Ovary (tissue), 9 donors: Measurements from ENCODE around the gene HTRA3. TPM values are rescaled to one million over a fixed set of nuclear protein-coding genes. Genes with fewer than 3 reads are reported as not detected.

ENCODE experiments used
- DNase-seq, 5 donors: peaks; one replicate each; pipeline ENCODE4 v3.0.0-alpha.2; 2019 to 2020
- H3K27ac ChIP-seq, 2 donors: fragments of 200-600 bp; one replicate each; pipeline versions ENCODE4 v1.5.1 to v1.8.0; 2019 to 2022
- H3K27me3 ChIP-seq: fragments of 200-600 bp; one replicate; pipeline ENCODE4 v1.8.0; 2022
- H3K36me3 ChIP-seq: fragments of 200-600 bp; sonication (generic); one replicate; pipeline ENCODE4 v1.5.1; 2019
- H3K4me1 ChIP-seq: one replicate; pipeline ENCODE4 v1.8.1; 2013; ENCODE audit warnings: mild to moderate bottlenecking, moderate library complexity; ENCODE audit not compliant: insufficient read depth
- H3K4me3 ChIP-seq: fragments of 200-600 bp; sonication (generic); one replicate; pipeline ENCODE4 v1.5.1; 2017
- H3K9me3 ChIP-seq, 2 donors: fragments of 200-600 bp in 1 of 2; sonication (generic) in 1 of 2; one replicate each; pipeline versions ENCODE4 v1.5.1 to v1.8.1; 2013 to 2019; ENCODE audit warnings: mild to moderate bottlenecking in 1 of 2, moderate library complexity in 1 of 2
- EP300 ChIP-seq: sonication (generic); formaldehyde crosslinking; IDR thresholded peaks from one replicate; pipeline ENCODE4 v1.6.1; 2017; ENCODE audit warnings: antibody characterized with exemption
- POLR2A ChIP-seq: fragments of 450-650 bp; IDR thresholded peaks from one replicate; pipeline ENCODE4 v1.6.1; 2017; ENCODE audit warnings: antibody characterized with exemption, mild to moderate bottlenecking, moderate library complexity
- WGBS, 3 donors: extraction: QIAGEN DNeasy Blood & Tissue Kit in 1 of 3; methylation state at CpG; one replicate each; pipeline versions ENCODE4 v1.1.5 to v1.1.7; 2013 to 2017; 5-methylcytosine and 5-hydroxymethylcytosine counted together
- intact Hi-C, 4 donors: fragments of 100-400 bp; cut with DNase I; formaldehyde crosslinking; loops; one replicate each; pipeline versions ENCODE4 v1.11.0 to v1.15.1; 2022 to 2023
- polyA plus RNA-seq, 2 donors: library from polyadenylated mRNA; stranded (reverse); fragments of 200-250 nt in 1 of 2; fragments of 350-450 nt in 1 of 2; fragmentation: Illumina TruSeq in 1 of 2; extraction: RNeasy Lipid Tissue Mini Kit (QIAGEN cat#74804) in 1 of 2; gene quantifications; one replicate each; pipeline ENCODE4 v1.2.3, GENCODE V29; 2013 to 2014
- total RNA-seq, 7 donors: library from RNA; depleted of rRNA in 2 of 7; stranded (reverse); fragments of >200 nt in 2 of 7; fragmentation: NEBNext Ultra II Directional in 3 of 7; extraction: Animal tissue kit (Norgen Biotek cat#: 25700) in 3 of 7; gene quantifications; one replicate each; pipeline versions ENCODE4 v1.1.0 to v1.2.4, GENCODE V29; 2016 to 2023
- TF ChIP-seq, protein P1 (sequence below), 3 donors: fragments of 450-650 bp in 2 of 3; fragments of 200-600 bp in 1 of 3; IDR thresholded peaks; one replicate each; pipeline versions ENCODE4 v1.5.1 to v1.8.0; 2016 to 2022; ENCODE audit warnings: antibody characterized with exemption in 3 of 3, mild to moderate bottlenecking in 1 of 3
- donor health status: DM: no; HTN: no; CAD: no; lungs with moderate emphysema.
- donor health status: DM: no; HTN: no; CAD: no.
- donor health status: Bipolar disorder and iron deficiency.
- donor health status: DM: yes; HTN: yes; CAD: no.
- donor health status: DM: no; HTN: no; CAD: no.
- donor health status: DM: yes; HTN: yes; CAD: no.

HTRA3 gene
- total and polyA plus RNA-seq, 9 donors = 36.2 to 163 (median 64.7) TPM

DNA sequence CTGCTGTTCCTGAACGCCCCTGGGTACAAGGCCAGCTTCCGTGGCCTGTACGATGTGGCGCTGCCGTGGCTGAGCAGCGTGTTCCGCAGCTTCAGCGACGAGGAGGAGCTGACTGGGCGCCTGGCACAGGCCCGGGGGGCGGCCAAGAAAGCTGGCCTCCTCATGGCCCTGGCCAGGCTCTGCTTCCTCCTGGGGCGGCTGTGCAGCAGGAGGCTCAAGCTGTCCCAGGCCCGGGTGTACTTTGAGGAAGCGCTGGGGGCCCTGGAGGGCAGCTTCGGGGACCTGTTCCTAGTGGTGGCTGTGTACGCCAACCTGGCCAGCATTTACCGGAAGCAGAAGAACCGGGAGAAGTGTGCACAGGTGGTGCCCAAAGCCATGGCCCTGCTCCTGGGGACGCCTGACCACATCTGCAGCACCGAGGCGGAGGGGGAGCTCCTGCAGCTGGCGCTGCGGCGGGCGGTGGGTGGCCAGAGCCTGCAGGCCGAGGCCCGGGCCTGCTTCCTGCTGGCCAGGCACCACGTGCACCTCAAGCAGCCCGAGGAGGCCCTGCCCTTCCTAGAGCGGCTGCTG, 42.3 kb upstream of the HTRA3 start:
- DNase-seq = no peak
- Histone ChIP-seq H3K27ac (no peak overlapping the region), H3K4me3 (no peak overlapping the region), H3K9me3 (no peaks in the 10 kb centered on the region), H3K36me3 (no peaks in the 10 kb centered on the region), H3K4me1 (peaks cover 12% of the 10 kb centered on the region), H3K27me3 (no peaks in the 10 kb centered on the region)
- WGBS, 3 donors = 87 to 91% (median 90%) methylated on average over 31 of the region's 31 CpGs
- intact Hi-C loops = no loop called here
- TF ChIP-seq, protein P1, sequence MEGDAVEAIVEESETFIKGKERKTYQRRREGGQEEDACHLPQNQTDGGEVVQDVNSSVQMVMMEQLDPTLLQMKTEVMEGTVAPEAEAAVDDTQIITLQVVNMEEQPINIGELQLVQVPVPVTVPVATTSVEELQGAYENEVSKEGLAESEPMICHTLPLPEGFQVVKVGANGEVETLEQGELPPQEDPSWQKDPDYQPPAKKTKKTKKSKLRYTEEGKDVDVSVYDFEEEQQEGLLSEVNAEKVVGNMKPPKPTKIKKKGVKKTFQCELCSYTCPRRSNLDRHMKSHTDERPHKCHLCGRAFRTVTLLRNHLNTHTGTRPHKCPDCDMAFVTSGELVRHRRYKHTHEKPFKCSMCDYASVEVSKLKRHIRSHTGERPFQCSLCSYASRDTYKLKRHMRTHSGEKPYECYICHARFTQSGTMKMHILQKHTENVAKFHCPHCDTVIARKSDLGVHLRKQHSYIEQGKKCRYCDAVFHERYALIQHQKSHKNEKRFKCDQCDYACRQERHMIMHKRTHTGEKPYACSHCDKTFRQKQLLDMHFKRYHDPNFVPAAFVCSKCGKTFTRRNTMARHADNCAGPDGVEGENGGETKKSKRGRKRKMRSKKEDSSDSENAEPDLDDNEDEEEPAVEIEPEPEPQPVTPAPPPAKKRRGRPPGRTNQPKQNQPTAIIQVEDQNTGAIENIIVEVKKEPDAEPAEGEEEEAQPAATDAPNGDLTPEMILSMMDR (IDR thresholded peaks at IDR 0.05) = no peak
- no peak for TF ChIP-seq EP300
- TF ChIP-seq POLR2A = no peak

DNA sequence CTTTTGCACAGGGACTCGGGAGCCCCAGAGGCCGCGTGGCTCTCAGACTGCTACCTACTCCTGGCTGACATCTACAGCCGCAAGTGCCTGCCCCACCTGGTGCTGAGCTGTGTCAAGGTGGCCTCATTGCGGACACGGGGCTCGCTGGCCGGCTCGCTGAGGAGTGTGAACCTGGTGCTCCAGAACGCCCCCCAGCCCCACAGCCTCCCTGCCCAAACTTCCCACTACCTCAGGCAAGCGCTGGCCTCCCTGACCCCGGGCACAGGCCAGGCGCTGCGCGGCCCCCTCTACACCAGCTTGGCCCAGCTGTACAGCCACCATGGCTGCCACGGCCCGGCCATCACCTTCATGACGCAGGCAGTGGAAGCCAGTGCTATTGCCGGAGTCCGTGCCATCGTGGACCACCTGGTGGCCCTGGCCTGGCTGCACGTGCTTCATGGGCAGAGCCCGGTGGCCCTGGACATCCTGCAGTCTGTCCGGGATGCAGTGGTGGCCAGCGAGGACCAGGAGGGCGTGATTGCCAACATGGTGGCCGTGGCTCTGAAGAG, 41.7 kb upstream of the HTRA3 start:
- no peaks in the 10 kb centered on the region for H3K9me3 ChIP-seq
- H3K27ac ChIP-seq = no peak overlapping the region
- peaks cover 12% of the 10 kb centered on the region for H3K4me1 ChIP-seq
- H3K36me3 ChIP-seq = no peaks in the 10 kb centered on the region
- no peak overlapping the region for H3K4me3 ChIP-seq
- intact Hi-C loops = no loop called here
- TF ChIP-seq POLR2A (no peak), EP300 (no peak)
- TF ChIP-seq, protein P1 (IDR thresholded peaks at IDR 0.05) = no peak
- WGBS, 3 donors = 91 to 96% (median 94%) methylated on average over 16 to 27 of the region's 27 CpGs
- H3K27me3 ChIP-seq = no peaks in the 10 kb centered on the region
- DNase-seq = no peak

DNA sequence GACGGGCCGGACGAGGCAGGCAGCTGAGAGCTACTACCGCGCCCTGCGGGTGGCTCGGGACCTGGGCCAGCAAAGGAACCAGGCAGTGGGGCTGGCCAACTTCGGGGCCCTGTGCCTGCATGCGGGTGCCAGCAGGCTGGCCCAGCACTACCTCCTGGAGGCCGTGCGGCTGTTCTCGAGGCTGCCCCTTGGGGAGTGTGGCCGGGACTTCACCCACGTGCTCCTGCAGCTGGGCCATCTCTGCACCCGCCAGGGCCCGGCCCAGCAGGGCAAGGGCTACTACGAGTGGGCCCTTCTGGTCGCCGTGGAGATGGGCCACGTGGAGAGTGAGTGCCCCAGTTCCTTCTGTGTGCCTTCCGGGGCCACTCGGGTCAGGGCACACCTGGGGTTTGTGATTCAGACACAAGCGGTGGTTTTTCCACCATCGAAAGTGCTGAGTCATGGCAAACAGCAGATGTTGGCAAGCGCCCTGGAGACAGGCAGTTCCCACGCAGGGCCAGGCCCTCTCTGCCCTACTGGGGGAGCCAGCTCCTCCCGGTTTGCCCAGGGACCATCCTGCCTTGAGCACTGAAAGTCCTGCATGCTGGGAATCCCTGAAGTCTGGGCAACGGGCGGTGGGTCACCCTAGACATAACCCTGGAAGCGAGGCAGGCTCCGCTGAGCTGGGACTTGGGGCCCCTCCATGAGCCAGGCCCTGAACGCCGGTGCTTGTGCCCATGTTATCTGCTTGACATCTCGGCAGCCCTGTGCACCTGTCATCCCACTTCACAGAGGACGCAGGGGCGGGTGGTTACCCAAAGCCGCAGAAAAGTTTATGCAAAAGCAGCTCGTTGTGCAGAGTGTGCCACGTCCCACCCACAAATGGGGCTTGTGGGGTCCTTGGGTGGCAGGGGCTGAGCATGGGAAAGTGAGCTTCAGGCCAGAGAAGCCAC, 41.0 kb upstream of the HTRA3 start:
- Histone ChIP-seq H3K4me3 (no peak overlapping the region), H3K4me1 (peaks cover 12% of the 10 kb centered on the region), H3K36me3 (no peaks in the 10 kb centered on the region), H3K9me3 (no peaks in the 10 kb centered on the region), H3K27ac (no peak overlapping the region), H3K27me3 (no peaks in the 10 kb centered on the region)
- 46 to 53% (median 49%) methylated on average over 39 of the region's 39 CpGs for WGBS, 3 donors
- peak; percentile 77 to 84 (median 80) for DNase-seq
- TF ChIP-seq EP300 (no peak), POLR2A (no peak)
- TF ChIP-seq, protein P1 (IDR thresholded peaks at IDR 0.05) = no peak
- intact Hi-C loops = no loop called here

DNA sequence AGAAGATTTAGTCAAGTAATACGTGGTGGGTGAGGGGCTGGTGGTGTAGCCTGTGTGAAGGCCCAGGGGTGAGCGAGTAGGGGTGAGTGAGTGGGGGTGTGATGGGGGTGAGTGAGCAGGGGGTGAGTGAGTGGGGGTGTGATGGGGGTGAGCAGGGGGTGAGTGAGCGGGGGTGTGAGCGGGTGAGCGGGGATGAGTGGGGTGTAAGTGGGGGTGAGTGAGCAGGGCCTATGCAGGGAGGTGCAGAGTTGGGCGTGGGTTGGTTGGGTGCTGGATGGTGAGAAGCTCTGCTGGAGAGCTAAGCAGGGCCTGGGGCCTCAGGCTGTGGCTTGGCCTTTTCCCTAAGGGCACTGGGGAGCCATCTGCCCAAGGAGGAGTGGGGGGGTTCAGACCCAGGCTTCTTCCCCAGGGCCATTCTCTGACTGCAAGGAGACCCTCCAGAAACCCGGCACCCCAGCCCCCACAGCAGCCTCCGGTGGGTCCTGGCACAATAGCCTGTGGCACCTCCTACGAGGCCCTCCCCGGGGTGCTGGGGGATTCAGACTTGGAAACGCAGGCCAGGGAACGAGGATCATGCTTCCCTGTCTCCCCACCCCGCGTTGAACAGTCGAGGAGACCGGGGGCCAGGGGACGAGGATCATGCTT, 40.1 kb upstream of the HTRA3 start:
- peaks cover 12% of the 10 kb centered on the region for H3K4me1 ChIP-seq
- no peaks in the 10 kb centered on the region for H3K9me3 ChIP-seq
- intact Hi-C loops = no loop called here
- H3K36me3 ChIP-seq = no peaks in the 10 kb centered on the region
- no peak overlapping the region for H3K27ac ChIP-seq
- H3K4me3 ChIP-seq = no peak overlapping the region
- no peaks in the 10 kb centered on the region for H3K27me3 ChIP-seq
- WGBS, 3 donors = 91 to 98% (median 95%) methylated on average over 17 of the region's 17 CpGs
- DNase-seq = no peak
- no peak for TF ChIP-seq POLR2A
- no peak for TF ChIP-seq EP300
- TF ChIP-seq, protein P1 (IDR thresholded peaks at IDR 0.05) = no peak
